ENCODE results near the gene GLA.
A peak's percentile ranks its signal among the peaks of the same experiment; 100 is the strongest.

Gene GLA

GRCh38 chrX:101430457-101431078, 22.8 kb upstream of the GLA start:
- H3K4me3 ChIP-seq (ENCODE audit: low read depth, low read length) = no peak overlapping the region
- no peak for DNase-seq (ENCODE audit: low read depth)
- TF ChIP-seq, protein P1, sequence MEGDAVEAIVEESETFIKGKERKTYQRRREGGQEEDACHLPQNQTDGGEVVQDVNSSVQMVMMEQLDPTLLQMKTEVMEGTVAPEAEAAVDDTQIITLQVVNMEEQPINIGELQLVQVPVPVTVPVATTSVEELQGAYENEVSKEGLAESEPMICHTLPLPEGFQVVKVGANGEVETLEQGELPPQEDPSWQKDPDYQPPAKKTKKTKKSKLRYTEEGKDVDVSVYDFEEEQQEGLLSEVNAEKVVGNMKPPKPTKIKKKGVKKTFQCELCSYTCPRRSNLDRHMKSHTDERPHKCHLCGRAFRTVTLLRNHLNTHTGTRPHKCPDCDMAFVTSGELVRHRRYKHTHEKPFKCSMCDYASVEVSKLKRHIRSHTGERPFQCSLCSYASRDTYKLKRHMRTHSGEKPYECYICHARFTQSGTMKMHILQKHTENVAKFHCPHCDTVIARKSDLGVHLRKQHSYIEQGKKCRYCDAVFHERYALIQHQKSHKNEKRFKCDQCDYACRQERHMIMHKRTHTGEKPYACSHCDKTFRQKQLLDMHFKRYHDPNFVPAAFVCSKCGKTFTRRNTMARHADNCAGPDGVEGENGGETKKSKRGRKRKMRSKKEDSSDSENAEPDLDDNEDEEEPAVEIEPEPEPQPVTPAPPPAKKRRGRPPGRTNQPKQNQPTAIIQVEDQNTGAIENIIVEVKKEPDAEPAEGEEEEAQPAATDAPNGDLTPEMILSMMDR (IDR thresholded peaks at IDR 0.05; ENCODE audit: low read depth, low read length) = no peak
- TF ChIP-seq POLR2A (IDR thresholded peaks at IDR 0.05; ENCODE audit: extremely low read depth, insufficient read length) (no peak), MYC (IDR thresholded peaks at IDR 0.05; ENCODE audit: low read depth, low read length) (no peak), MAX (IDR thresholded peaks at IDR 0.05; ENCODE audit: low read depth, low read length) (no peak)

DNA sequence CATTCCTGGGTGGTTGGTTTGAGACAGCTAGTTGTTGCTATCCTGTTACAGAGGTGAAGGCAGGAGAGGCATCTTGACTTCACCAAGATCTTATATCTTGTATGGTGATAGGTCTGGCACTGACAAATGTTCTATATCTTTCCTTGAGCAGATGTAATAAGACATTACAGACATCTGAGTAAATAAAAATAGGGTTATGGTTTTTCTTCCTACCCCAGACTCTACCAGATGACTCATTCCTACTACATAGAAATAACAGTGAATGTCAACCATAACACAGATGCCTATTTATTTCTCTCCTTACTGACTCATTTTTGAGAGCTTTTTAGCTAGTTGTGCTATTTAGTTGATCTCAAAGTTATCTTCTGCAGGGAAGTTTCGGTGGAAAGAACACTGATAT, 22.2 kb upstream of the GLA start:
- TF ChIP-seq, protein P1 (IDR thresholded peaks at IDR 0.05; ENCODE audit: low read depth, low read length) = no peak
- TF ChIP-seq MYC (IDR thresholded peaks at IDR 0.05; ENCODE audit: low read depth, low read length) (no peak), MAX (IDR thresholded peaks at IDR 0.05; ENCODE audit: low read depth, low read length) (no peak), POLR2A (IDR thresholded peaks at IDR 0.05; ENCODE audit: extremely low read depth, insufficient read length) (no peak)
- DNase-seq (ENCODE audit: low read depth) = no peak
- H3K4me3 ChIP-seq (ENCODE audit: low read depth, low read length) = no peak overlapping the region

- TF ChIP-seq MAX (IDR thresholded peaks at IDR 0.05; ENCODE audit: low read depth, low read length) (no peak), POLR2A (IDR thresholded peaks at IDR 0.05; ENCODE audit: extremely low read depth, insufficient read length) (no peak), MYC (IDR thresholded peaks at IDR 0.05; ENCODE audit: low read depth, low read length) (no peak)
- TF ChIP-seq, protein P1 (IDR thresholded peaks at IDR 0.05; ENCODE audit: low read depth, low read length) = no peak
- no peak for DNase-seq (ENCODE audit: low read depth)
Measured at GRCh38 chrX:101427954-101428353, 20.2 kb upstream of the GLA start.

GRCh38 chrX:101419489-101419888, 11.8 kb upstream of the GLA start:
- no peak overlapping the region for H3K4me3 ChIP-seq (ENCODE audit: low read depth, low read length)
- TF ChIP-seq, protein P1 (IDR thresholded peaks at IDR 0.05; ENCODE audit: low read depth, low read length) = no peak
- TF ChIP-seq MAX (IDR thresholded peaks at IDR 0.05; ENCODE audit: low read depth, low read length) (no peak), MYC (IDR thresholded peaks at IDR 0.05; ENCODE audit: low read depth, low read length) (no peak), POLR2A (IDR thresholded peaks at IDR 0.05; ENCODE audit: extremely low read depth, insufficient read length) (no peak)
- DNase-seq (ENCODE audit: low read depth) = no peak

More at GRCh38 chrX:101427954-101428353, 20.2 kb upstream of the GLA start:
- no peak overlapping the region for H3K4me3 ChIP-seq (ENCODE audit: low read depth, low read length)

- peak overlapping the region; percentile 56 for H3K4me3 ChIP-seq (ENCODE audit: low read depth, low read length)
- peak; percentile 71 for DNase-seq (ENCODE audit: low read depth)
- TF ChIP-seq MAX (IDR thresholded peaks at IDR 0.05; ENCODE audit: low read depth, low read length) = no peak
- TF ChIP-seq MYC (IDR thresholded peaks at IDR 0.05; ENCODE audit: low read depth, low read length) = no peak
- TF ChIP-seq, protein P1 (IDR thresholded peaks at IDR 0.05; ENCODE audit: low read depth, low read length) = no peak
- TF ChIP-seq POLR2A (IDR thresholded peaks at IDR 0.05; ENCODE audit: extremely low read depth, insufficient read length) = no peak
Measured at GRCh38 chrX:101417981-101418841, 10.5 kb upstream of the GLA start.
